GM21786 (cell line): ENCODE results near the gene QSOX2.

Source experiments
- ATAC-seq: cut with Tn5 transposase; IDR thresholded peaks from one replicate; pipeline ENCODE4 v1.9.1; 2021; ENCODE audit not compliant: unreplicated experiment

Gene QSOX2

DNA sequence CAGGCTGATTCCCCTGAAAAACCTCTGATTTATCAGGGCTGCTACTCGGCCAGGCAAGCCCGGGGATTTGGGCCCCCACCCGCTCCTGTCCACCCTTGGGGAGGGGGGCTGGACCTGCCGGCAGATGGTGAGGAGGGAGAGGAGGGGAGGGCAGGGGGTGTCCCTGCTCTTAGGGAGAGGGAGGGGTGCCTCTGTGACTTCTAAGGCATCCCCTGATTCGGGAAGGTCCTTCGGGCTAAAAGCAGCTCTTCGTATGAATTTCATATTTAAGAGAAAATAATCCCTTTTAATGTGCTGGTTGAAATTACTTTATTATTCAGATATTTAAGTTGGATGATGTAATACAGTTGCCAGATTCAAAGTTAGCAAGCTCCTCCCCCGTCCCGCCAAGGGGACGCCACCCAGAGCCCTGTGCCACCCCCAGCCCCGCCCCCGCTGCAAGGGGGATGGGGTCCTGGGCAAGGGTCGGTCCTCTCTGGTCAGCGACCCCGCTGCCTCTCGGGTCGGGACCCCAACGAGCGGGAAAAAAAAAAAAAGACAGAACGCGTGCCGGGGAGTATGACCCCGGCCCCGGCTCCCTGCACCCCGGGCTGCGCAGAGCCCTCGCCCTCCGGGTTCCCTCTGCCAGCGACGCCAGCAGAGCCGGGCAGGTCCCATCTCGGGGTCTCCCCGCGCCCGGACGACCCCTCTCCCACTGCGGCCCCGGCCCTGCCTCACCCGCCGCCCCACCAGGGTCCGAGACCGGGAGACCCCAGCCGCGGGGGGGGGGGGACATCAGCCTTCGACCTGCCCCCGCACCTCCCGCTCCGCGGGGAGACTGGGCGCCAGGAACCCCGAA, 53.1 kb downstream of the QSOX2 start:
- no peak for ATAC-seq

DNA sequence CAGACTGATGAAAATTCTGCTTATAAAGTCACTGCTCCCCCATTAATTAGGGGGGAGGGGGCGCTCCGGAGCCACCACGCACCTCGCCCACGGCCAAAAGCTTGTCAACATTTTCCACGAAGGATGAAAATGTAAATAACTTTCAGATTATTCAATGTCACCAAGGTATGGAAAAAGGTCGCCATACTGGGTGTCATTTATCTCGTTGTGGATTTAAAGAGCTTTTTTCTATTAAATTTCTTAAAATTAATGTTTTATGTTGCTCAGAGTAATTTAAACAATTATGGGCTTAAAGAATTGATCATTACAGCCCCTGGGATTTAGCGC, 53.7 kb downstream of the QSOX2 start:
- no peak for ATAC-seq

DNA sequence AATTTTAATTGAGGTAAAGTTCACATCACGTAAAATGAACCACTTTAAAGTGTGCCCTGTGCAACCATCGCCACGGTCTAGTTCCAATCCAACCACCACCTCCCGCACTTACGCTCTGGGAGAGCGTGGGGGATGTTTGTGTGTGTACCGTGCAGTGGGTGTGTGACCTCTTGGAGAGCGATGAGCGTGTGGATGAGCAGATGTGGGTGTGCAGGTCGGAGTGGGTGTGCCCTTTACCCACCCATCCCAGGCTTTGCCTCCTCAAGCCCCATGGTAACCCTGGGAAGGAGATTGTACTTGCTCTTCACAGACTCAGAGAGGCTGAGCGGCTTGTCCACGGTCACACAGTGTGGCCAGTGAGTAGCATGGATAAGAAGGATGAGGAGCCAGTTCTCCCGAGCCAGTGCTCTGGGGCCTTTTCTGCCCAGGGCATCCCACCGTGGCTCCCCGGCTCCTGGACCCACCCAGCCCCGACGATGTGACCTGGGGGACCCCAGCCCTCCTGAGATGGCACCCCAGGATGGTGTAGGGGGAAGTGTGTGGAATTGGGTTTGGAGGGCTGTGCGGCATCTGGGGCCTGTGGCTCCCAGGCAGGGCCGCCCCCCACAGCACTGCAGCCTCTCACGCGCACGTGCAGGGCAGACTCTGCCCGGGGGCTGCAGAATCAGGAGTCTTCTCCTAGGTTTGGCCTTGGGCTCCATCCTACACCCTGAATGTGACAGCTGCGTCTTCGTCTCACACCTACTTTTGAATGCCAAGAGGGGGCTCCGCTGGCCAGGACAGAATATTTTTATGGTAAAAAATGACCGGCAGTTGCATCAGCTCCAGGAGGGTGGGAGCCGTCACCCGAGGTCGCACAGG, 54.3 kb downstream of the QSOX2 start:
- ATAC-seq, result no peak

DNA sequence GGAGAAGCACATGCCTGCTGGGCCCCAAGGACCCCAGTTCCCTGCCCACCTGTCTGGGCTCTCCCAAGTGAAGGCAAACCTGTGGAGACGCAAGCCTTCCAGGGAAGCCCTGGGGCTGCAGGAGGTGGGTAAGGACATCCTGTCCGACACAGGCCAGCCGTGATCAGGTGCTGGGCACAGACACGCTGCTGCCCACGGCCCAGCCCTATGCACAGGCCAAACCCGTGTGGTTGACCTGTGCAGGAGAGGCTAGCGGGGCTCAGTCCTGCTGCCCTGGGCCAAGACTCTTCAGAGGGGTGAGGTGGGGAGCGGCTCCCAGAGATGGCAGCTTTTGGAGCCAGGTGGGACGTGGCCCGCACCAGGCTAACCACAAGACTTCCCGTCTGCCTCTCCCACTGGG, 55.0 kb downstream of the QSOX2 start:
- no peak for ATAC-seq

DNA sequence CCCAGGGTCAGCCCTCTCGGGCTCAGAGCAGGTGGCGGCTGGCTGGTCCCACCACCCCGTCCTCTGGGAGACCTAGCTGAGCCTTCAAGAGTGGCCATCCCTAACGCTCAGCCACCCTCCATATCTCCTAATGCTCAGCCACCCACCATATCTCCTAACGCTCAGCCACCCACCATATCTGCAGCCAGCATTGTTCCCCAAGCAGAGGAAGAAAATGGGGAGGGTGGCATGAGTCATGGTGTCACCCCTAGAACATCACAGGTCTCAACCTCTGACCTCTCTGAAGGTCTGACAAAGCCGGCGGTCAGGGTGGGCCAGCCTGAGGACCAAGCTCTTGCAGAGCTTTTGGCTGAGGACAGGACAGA, 55.4 kb downstream of the QSOX2 start:
- ATAC-seq, result no peak

DNA sequence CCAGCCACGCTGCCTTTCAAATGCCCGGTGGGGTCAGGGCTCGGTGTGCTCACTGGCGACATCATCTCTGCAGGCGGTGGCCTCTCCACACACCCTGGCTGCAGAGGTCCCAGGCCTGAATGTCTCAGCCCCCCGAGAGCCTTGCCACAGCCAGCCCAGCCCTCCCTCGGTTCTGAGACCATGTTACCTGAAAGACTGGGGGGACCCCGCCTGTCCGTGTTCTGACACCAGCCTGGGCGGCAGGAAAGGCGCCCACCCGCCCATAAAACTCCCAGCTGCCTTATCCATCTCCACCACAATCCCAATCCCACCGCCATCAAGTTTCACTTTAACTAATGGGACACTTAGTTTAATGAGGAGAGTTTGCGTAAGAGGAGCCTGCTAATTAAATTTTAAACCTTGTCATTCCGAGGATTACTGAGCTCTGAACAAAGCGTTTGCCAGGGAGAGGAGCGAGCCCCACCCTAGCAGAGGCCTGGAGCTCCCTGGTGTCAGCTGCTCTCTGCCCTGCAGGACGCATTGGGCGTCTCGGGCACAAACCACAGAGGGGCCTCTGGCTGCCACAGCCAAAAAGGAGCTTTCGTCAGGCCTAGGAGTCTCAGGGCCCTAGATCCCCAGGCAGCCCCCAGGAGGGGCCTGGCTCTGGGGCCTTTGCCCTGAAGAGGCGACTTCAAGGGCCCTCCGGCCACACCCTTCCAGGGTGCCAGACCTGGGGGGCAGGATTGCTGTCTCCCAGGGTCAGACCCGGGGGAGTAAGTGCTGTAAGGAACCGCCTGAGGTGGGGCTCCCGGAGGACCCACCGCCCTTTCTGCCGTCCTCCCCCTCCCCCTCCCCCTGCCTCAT, 56.0 kb downstream of the QSOX2 start:
- ATAC-seq, result no peak

DNA sequence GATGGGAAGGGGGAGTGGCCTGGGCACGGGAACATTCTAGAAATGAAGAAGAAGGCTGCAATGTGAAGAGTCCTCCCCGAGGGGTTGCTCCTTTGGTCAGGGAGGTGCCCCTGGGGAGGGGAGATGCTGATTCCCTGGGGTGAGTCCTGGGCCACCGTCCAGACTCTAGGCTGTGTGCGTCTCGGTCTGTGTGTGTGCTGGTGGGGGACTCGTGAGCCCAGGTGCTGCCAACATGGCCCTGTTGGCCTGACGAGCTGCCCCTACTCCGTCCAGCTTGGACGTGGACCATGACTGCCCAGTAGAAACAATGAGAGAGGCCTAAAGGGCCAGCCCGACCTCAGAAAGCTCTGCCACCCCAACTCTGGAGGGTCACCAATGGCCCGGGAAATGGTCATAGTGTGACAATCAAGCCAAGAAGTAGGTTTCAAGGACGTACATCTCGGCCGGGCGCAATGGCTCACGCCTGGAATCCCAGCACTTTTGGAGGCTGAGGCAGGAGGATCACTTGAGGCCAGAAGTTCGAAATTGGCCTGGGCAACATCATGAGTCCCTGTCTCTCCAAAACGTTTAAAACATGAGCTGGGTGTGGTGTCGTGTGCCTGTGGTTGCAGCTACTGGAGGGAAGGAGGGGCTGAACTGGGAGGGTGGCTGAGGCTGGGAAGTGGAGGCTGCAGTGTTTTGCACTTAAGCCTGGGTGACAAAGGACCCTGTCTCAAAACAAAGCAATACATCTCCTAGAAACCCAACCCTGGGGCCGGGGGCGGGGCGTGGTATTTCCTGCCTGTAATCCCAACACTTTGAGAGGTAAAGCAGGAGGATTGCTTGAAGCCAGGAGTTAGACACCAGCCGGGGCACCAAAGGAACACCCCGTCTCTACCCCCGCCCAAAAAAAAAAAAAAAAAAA, 57.7 kb downstream of the QSOX2 start:
- ATAC-seq, result no peak

DNA sequence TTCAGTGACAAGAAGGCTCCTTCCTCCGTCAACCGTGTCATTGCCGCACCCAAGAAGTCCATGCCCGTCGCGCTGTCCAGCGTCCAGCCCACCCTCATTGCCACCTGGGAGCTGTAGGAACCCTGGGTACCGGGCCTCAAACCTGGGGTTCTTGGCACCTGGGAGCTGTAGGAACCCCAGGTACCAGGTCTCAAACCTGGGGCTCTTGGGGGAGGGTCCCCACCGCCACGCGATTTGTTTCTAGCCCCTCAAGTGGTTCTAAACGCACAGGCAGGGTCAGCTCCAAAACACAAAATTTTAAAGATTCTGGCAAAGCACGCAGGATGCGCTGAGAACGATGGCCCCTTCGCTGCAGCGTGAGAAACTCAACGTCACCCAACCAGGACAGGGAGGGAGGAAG, 58.4 kb downstream of the QSOX2 start:
- ATAC-seq, result no peak

DNA sequence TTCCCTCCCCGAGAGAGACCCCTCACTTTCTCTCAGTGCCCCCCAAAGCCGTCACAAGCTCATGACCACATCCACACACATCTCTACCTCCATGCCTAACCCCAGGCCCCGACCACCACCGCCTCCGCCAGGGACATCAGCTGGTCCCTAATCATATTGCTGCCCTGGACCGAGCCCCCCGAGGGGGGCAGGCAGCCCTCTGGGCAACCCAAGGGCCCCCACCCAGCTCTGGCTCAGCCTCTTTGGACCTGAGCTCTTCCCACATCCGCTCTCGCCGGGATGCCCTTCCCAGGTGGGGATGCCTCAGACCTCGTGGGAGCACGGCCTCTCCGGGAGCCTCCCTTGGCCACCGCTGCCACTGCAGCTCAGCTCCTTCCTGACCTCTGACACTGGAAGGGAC, 59.2 kb downstream of the QSOX2 start:
- no peak for ATAC-seq

DNA sequence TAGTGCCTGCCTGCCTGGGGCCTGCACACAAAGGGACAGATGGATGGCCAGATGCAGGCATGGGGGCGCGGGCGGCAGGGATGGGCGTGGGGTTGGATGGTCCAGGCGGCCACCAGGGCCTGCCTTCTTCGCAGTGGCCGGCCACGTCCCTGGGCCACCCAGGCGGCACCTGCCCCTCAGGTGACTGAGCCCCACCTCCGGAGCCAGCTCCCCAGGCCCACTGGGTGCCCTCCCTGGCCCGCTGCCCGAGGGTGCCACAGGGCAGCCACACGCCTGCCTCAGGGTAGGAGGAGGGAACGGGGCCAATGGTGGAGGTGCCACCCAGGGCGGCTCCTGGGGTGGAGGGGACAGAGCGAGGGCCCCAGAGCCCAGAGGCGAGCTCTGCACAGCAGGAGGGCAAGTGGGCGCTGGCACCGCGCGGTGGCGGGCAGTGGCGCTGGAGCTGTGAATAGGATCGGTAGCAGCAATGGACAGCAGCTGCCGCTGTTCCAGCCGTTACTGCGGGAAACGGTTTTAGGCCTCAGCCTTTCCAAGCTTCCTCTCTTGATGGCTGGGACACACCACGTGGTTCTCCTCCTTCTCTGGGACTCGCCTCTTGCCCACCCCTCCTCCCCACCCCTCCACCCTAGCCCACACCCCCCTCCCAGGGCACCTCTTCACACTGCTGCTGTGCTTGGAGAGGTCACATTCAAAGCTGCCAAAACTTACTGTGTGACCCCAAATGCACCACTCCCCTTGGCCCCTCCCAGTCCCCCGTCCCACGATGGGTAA, 59.8 kb downstream of the QSOX2 start:
- ATAC-seq, result no peak

DNA sequence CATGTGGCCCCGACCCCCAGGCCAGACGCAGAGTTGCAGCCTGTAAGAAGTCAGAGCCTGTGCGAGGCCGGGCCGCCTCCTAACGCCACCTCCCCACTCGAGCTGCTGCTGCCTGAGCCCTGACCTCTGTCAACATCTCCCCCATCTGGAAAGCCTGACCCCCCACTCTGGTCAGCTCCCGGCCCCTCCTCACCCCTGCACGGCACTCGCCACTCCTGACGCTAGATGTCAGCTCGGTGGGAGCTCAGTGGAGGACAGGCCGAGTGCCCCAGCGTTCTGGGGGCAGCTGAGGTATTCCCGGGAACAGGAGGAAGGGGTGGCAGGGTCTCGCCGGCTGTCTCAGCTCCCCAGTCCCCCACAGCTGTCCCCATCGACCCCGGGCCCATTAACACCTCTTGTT, 60.5 kb downstream of the QSOX2 start:
- ATAC-seq, result no peak

DNA sequence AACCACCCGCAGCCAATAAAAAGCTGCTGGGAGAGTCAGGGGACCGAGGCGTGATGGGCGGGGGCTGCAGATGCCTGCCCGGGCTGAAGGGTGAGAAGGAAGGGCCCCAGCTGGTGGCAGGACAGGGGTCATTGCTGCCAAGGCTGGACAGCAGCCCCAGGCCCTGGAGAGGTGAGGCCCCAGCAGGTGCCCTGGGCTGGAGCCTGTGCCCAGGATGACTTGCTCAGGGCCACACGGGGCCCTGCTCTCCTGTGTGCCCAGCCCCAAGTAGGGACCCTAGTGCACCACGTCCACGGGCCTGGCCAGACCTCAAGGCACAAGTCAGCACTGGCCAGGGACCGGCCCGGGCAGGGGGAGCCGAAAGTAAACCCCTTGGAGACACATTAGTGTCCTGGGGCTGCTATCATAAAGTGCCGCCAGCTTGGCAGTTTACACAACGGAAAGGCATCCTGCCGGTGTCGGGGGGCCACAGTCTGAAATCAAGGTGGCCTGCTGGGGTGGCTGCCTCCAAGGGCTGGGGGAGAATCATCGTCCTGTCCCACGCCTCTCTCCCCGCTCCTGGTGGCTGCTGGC, 62.7 kb downstream of the QSOX2 start:
- no peak for ATAC-seq

DNA sequence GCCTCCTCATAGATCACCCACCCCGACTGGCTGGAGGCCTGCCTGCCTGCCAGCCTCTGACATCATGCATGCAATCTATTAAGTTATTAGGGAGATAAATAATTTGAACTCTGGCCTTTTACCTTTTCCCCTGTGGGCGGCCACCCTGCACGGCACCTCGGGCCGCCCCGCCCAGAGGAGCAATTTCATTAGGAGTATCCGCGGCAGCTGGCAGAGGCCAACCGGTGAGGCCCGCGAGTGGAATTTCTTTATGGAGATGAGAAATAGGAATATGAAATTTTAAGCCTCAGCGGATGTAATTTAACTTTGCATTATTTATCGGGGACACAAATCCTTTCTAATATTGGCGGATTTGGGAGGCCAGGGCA, 63.2 kb downstream of the QSOX2 start:
- no peak for ATAC-seq

DNA sequence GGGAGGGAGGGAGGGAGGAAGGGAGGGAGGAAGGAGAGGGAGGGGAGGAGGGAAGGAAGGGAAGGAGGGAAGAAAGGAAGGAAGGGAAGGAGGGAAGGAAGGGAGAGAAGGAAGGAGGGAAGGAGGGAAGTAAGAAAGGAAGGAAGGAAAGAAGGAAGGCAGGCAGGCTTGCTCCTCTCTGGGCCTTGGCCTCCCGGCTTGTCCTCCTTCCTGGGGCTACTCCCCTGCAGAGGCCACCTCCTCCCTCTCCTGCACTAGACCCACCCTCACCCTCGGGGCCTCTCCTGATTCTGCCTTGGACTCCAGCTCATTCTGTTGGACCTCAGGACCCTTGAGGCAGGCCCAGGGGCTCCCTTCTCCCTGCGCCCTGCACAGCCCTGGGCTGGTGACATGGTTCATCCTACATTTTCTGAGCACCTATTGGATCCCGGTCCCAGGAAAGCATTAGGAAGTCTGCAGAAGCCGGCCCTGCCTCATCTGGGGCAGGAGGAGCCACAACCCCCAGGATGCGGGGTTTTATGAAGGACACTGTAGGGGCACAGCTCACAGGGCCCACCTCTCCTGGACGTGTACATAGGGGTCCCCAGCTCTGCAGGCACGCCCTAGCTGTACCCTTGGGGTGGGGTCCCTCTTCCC, 63.7 kb downstream of the QSOX2 start:
- ATAC-seq, result no peak

DNA sequence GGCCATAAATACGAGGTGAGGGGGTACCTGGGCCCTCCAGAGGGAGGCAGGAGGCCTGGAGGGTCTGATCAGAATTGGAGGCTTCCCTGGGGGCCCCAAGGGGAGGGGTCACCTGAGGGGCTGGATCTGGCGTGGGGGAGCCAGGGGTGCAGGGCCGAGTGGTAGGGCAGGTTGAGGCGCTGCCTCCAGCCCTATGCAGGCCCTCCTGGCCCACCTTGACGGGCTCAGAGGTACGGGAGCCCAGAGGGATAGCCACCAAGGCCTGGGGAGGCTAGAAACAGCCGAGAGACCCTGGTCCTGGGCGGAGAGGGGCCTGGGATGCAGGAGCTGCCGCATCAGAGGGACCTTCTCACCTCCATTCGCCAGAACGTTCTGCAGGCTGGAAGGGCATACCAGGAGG, 65.0 kb downstream of the QSOX2 start:
- ATAC-seq, result no peak

DNA sequence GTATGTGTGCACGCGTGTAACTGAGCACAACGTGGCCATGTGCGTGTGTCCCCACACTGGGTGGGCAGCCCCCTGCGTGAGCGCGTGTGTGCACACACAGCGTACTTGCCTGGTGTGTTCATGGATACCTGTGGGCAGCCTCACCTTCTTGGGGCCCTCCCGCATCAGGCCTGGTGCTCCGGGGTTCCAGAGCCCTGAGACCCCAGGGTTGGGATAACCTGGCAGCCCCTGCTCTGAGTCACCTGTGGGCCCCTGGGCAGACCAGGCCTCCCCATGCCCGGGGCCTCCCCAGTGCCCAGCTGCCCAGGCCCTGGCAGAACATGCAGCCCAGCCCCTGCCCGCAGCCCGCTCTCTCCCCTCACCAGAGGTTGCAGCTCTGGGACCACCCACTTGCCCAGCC, 65.9 kb downstream of the QSOX2 start:
- ATAC-seq, result no peak

DNA sequence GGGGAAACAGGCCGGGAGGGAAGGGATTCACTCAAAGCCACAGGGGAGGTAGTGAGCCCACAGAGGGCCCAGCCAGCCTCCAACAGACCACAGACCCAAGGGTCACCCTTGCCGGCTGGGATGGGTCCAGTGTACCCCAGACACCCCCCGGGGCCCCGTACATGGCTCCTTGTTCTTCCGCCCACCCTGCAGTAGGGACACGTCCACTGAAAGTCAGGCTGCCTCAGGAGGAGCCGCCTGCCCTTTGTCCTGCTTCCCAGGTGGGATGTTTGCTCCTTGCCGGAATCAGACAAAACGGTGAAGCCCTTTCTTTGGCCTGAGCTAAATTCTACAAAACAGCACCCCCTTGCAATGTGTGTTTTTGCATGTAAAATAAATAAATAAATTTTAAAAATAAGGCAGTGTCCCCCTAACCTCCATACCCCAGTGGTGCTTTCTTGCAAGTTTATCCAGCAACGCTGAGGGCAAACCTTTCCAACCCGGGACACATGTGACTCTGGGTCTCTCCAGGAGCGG, 66.5 kb downstream of the QSOX2 start:
- no peak for ATAC-seq

DNA sequence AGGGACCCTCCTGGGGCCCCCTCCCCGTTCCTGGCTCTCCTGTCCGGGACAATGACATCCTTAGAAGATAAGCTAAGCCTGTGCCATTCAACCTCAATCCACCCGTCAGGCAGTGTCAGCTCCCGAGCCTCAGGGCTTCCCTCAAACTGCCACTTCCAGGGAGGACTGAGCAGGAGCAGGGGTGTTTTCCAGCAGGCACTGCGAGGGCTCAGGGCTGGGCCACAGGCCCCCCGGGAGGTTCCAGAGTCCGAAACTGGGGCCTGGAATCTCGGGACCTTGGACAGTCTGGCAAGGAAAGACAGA, 66.9 kb downstream of the QSOX2 start:
- ATAC-seq, result no peak
